ENCODE measurements around the gene VRK2.
"Not testable (repeated sequence)": the region's sequence is repeated elsewhere in the genome, so short reads cannot be mapped to it uniquely, and the experiment has no call there.

Gene VRK2

DNA sequence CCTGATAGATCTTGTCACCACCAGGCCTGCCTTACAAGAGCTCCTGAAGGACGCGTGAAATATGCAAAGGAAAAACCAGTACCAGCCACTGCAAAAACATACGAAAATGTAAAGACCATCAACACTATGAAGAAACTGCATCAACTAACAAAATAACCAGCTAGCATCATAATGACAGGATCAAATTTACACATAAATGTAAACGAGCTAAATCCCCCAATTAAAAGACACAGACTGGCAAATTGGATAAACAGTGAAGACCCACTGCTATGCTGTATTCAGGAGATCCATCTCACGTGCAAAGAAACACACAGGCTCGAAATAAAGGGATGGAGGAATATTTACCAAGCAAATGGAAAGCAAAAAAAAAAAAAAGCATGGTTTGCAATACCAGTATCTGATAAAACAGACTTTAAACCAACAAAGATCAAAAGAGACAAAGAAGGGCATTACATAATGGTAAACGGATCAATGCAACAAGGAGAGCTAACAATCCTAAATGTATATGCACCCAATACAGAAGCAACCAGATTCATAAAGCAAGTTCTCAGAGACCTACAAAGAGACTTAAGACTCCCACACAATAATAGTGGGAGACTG, 123.8 kb downstream of the VRK2 start:
- DNase-seq: not testable (repeated sequence)

DNA sequence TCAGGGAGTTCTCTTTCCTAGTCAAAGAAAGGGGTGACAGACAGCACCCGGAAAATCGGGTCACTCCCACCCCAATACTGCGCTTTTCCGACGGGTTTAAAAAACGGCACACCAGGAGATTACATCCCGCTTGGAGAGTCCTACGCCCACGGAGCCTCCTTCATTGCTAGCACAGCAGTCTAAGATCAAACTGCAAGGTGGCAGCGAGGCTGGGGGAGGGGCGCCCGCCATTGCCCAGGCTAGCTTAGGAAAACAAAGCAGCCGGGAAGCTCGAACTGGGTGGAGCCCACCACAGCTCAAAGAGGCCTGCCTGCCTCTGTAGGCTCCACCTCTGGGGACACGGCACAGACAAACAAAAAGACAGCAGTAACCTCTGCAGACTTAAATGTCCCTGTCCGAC, 125.2 kb downstream of the VRK2 start:
- DNase-seq: not testable (repeated sequence)

DNA sequence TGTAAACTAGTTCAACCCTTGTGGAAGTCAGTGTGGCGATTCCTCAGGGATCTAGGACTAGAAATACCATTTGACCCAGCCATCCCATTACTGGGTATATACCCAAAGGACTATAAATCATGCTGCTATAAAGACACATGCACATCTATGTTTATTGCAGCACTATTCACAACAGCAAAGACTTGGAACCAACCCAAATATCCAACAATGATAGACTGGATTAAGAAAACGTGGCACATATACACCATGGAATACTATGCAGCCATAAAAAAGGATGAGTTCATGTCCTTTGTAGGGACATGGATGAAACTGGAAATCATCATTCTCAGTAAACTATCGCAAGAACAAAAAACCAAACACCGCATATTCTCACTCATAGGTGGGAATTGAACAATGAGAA, 130.6 kb downstream of the VRK2 start:
- DNase-seq: not testable (repeated sequence)

DNA sequence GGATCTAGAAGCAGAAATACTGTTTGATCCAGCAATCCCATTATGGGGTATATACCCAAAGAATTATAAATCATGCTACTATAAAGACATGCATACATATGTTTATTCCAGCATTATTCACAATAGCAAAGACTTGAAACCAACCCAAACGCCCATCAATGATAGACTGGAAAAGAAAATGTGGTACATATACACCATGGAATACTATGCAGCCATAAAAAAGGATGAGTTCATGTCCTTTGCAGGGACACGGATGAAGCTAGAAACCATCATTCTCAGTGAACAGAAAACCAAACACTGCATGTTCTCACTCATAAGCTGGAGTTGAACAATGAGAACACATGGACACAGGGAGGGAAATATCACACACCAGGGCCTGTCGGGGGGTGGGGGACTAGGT, 133.6 kb downstream of the VRK2 start:
- not testable (repeated sequence) for DNase-seq

DNA sequence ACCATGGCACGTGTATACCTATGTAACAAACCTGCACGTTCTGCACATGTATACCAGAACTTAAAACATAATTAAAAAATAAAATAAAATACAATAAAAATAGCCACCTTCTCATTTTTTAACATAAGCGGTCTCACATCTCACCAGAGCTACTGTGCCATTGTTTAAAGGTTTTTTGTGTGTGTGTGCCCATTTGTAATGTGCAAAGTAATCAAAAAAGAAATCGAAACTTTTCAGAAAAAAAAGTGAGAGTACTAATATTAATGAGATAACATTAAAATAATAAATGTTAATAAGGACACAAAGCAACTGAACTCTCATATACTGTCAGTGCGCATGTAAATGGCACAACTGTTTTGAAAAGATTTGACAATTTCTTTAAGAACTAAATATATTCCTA, 134.0 kb downstream of the VRK2 start:
- DNase-seq: no peak

DNA sequence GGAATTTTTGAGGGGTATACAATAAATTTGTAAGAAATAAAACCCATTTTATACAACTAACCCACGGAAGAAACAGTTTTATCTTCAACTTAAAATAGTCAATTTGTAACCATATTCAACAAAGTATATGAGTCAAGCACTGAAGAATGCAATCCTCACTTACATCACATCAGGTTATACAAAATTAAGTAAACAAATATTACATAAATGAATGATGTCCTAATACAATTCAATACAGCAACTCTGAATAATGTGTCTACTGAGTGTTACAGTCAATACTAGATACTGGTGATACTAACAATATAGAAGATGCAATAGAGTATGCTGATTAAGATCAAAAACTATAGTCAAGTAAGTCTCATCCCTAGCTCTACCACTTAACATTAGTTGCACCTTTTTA, 135.9 kb downstream of the VRK2 start:
- DNase-seq: peak; percentile 3

DNA sequence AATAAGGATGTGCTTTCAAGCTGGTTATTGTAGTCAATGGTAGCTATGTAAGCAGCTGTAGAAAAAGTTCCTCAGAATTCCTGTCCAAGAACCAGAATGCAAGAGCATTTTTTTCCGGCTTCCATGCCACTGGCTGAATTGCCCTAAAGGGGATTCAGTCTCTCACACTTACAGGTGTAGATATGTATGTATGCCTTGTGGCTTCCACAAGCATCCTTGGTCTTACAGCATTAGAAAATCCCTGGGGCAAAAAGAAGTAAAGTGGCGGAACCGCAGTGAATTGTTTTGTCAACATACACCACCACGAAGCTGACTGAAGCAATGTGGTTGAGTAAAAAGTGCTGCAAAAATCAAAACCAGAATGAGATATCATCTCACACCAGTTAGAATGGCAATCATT, 139.9 kb downstream of the VRK2 start:
- DNase-seq: no peak

DNA sequence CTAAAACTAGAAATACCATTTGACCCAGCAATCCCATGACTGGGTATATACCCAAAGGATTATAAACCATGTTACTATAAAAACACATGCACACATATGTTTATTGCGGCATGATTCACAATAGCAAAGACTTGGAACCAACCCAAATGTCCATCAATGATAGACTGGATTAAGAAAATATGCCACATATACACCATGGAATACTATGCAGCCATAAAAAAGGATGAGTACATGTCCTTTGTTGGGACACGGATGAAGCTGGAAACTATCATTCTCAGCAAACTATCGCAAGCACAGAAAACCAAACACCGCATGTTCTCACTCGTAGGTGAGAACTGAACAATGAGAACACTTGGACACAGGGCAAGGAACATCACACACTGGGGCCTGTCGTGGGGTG, 140.4 kb downstream of the VRK2 start:
- DNase-seq: not testable (repeated sequence)

DNA sequence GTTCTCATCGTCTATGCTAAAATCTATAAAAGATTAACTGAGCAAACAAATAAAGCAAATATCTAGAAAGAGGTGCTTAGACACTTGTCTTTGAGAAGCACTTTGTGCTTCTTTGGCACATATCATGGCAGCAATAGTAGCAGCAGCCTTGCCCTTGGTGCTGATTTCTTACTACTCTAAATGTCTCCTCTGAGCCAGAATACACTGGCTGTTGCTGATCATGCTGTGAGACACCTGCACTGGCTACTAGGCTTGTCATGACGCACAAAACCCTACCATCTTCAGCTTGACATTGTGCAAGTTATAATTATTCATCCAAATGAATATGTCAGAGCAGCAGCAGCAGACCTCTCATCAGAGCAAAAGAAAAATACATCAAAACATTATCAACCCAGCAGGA, 147.9 kb downstream of the VRK2 start:
- DNase-seq: no peak

DNA sequence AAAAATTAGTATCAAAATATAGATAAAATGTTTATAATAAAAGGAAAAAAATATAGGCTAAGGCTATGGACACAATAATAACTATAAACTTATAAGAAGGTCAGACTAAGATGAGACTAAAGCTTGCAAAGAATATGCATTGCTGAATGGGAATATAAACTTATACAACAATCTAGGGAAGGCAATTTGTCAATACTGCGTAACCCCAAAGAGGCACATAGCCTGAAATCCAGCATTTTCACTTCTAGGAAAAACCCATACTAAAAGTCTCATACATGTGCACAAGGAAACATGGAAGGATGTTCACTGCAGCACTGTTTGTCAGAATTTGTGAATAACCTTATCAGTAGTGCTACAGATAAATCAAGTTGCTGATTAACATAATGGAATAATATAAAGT, 149.1 kb downstream of the VRK2 start:
- no peak for DNase-seq

DNA sequence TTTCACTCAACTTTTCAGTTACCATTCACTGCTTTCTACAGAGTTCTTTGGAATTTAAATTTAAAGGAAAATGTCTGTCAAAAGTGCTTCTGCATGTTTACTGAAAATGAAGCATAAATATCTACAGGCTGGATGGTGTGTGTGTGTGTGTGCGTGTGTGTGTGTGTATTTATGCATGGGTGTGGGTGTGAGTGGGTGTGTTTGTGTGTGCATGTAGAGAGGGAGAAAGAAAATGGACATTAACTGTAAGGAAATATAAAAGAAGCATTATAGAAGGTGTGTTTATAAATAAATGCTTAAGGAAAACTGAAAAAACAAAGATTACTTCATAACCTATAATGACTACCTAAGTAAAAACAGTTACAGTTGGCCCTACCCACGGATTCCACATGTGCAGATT, 151.3 kb downstream of the VRK2 start:
- no peak for DNase-seq

DNA sequence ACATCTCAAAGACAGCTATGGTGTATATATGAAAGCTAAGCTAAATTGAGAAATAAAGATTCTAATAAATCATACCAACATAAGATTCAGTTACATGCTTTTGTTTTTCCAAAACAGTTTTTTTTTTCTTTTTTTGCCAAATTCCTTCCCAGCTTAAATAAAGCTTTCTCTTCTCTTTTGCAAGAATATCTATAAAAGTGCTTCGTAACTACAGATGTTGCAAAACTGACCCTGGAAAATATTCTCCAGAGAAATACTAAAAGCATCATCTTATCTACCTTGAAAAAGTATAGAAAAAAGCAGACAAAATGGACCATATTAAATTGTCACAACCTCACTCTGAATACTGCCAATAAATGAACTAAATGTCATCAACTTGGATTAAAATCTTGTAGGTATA, 155.8 kb downstream of the VRK2 start:
- DNase-seq: no peak

DNA sequence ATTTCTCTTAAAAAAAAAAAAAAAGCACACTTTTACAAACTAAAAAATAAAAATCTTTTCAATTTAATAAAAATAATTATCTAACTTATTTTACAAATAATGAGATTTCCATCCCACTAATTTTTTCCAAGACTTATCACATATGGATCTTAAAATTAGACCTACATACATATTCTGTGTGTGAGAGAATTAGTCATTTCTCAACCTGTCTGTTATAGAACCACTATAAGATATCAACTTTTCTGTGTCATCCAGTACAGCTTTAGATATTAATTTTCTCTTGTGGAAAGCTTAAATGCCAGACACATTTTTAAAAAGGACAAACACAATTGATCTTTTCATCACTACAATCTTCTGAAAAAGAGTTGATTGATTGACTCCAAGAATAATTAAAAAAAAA, 156.4 kb downstream of the VRK2 start:
- DNase-seq: no peak

DNA sequence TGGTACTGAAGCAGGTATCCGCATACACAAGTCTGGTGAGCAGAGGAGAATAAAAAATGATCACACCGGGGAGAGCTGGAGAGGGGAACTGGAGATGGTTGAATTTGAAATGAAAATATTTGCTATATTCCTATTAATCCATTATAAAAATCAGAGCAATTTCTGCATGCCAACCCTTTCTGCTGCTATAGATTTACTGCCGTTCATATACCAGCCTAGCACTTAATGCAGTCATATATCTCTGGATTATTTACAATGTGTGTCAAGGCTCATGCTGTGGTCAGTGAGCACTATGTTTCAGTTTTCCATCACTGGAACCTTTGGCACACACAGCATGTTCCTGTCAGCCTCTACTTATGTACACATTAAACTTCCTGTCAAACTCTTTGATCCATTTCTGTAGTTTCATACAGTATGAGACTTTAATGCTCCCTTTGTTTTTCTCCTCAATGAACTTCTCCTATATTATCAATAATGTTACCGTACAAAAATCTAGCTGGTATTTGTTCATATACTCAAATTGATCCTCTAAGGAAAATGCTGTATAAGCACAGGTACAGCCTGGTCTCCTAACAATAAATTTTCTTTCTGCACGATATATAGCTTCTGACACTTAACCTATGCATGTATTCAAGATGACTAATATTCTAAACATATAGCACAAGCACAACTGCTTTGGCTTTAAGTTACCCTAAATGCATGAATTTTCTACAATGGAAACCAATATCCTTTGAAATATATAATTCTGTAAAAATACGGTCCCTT, 157.8 kb downstream of the VRK2 start:
- no peak for DNase-seq

DNA sequence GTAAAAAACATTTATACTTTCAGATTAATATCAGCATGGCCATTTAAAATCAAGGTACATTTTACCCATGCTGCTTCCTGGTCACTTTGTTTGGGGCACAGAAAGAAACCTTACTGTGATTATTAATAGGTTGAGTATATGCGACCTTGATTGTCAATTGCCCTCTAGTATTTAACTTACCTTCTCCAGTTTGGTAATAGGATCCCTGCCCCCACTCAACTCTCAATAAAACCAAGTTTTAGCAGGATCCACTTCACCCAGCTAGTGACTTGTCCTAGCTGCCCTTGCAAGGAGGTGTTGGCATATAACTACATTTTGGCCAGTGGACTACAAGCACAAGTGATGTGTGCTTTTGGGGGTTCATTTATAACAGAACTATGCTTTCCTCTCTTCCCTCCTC, 160.2 kb downstream of the VRK2 start:
- DNase-seq: no peak

DNA sequence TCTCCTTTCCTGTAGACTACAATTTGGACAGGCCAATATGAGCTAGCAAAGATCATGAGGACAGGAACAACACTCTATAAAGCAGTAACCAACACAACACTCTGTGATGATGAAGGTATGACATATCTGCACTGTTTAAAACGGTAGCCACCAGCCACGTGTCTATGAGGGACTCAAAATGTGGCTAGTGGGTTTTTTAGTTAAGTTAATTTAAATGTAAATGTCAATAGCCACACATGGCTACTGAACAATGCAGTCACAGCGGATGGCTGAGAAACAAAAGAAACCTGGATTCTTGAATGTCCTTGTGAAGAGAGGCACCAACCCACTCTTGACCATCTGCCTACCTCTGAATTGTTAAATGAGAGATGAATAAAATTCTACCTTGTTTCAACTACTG, 160.6 kb downstream of the VRK2 start:
- no peak for DNase-seq
